Neural crest cell (in vitro differentiated cells): Measurements from ENCODE around the gene ENTR1. TPM values are rescaled to one million over a fixed set of nuclear protein-coding genes. Genes with fewer than 3 reads are reported as not detected.

Source experiments
- DNase-seq: peaks from one replicate; pipeline ENCODE4 v3.0.0; 2021; ENCODE audit warnings: low read depth, mixed read lengths, low spot score
- H3K27ac Mint-ChIP-seq: one replicate; pipeline ENCODE4 v1.8.0; 2021; ENCODE audit warnings: mild to moderate bottlenecking, mixed read lengths; ENCODE audit not compliant: unreplicated experiment
- H3K27me3 Mint-ChIP-seq: 2 replicates; pipeline ENCODE4 v1.8.0; 2021; ENCODE audit warnings: low read depth, mild to moderate bottlenecking, mixed read lengths
- H3K36me3 Mint-ChIP-seq: 2 replicates; pipeline ENCODE4 v1.8.0; 2021; ENCODE audit warnings: low read depth, mild to moderate bottlenecking, mixed read lengths
- H3K4me1 Mint-ChIP-seq: 2 replicates; pipeline ENCODE4 v1.8.0; 2021; ENCODE audit warnings: mixed read lengths
- H3K4me3 Mint-ChIP-seq: one replicate; pipeline ENCODE4 v1.8.0; 2021; ENCODE audit warnings: mild to moderate bottlenecking, mixed read lengths
- H3K9me3 Mint-ChIP-seq: 2 replicates; pipeline ENCODE4 v1.8.0; 2021; ENCODE audit warnings: mixed read lengths
- total RNA-seq: library from RNA; stranded (reverse); gene quantifications from 2 replicates; pipeline ENCODE4 v1.2.1, GENCODE V29; 2021
- TF ChIP-seq, protein P1 (sequence below): fragments of 200-600 bp; sonication (generic); conservative IDR thresholded peaks from 2 replicates; pipeline ENCODE4 v1.5.0; 2021; ENCODE audit warnings: antibody characterized with exemption, mild to moderate bottlenecking

ENTR1 gene
- total RNA-seq, 1 donor from 2014 or later: 89.3 TPM

DNA sequence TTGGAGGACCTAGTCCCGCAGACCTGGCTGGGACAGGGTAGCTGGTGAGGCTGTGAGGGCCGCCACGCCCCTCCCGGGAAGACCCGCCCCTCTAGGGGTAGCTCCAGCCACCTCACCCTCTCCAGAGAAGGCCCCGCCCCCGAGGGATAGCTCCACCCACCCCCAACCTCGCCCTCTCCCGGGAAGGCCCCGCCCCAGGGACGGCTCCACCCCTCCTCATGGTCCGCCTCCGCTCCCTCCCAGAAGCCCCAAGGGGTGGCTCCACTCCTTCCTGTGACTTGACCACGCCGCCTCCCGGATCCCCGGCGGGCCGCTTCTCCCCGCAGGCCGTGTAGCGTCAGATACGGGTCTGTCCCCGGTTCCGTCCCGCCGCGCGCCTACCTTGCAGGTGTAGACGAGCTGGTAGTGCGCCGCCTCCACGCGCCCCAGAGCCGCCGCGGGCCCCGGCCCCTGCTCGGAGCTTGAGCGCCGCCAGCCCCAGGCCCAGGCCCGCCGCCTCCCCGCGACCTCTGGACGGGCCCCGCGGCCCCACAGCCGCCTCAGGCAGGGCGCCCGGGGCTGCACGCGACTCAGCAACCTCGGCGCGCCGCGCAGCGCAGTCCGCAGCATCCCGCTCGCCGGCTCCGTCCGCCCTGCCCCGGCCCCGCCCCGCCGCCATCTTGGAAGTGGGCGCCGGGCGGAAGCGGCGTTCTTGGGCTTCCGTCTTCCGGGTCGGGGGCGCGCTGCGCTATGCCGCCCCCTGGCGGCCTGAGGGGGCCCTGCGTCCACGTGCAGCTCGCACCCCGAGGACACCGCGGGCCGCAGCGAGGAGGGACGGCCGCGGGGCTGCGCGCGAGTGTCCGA, 47.1 kb downstream of the ENTR1 start, which contains the start of gene DNLZ:
Gene DNLZ, minus strand, starts transcription at position 639 of the 843 bp plus-strand sequence. Its CDS starts 30 bp downstream, at position 609.
- Mint-ChIP-seq H3K27ac (peak within 1 kb of the TSS; percentile 78), H3K4me3 (peak within 1 kb of the TSS; percentile 91), H3K9me3 (no peaks in the 10 kb centered on the region), H3K4me1 (peaks cover 5% of the 10 kb centered on the region), H3K27me3 (peaks cover 6% of the 10 kb centered on the region), H3K36me3 (no peaks in the 10 kb centered on the region)
- DNase-seq: peak; percentile 95
- TF ChIP-seq, protein P1, sequence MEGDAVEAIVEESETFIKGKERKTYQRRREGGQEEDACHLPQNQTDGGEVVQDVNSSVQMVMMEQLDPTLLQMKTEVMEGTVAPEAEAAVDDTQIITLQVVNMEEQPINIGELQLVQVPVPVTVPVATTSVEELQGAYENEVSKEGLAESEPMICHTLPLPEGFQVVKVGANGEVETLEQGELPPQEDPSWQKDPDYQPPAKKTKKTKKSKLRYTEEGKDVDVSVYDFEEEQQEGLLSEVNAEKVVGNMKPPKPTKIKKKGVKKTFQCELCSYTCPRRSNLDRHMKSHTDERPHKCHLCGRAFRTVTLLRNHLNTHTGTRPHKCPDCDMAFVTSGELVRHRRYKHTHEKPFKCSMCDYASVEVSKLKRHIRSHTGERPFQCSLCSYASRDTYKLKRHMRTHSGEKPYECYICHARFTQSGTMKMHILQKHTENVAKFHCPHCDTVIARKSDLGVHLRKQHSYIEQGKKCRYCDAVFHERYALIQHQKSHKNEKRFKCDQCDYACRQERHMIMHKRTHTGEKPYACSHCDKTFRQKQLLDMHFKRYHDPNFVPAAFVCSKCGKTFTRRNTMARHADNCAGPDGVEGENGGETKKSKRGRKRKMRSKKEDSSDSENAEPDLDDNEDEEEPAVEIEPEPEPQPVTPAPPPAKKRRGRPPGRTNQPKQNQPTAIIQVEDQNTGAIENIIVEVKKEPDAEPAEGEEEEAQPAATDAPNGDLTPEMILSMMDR: peak; percentile 98

DNA sequence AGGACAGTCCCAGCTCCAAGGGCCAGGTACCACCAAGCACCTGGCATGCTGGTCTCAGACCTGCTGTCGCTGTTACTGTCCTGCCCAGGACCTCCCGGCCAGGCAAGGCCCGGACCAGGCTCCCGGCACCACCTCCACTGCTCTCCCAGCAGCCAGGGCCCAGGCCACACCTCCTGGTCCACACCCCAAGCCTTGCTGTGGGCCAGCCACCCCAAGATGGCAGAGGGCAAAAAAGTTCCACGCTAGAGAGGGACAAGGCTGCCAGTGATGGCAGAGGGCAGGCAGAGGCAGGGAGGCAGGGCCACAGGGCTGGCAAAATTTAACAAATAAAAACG, 48.0 kb downstream of the ENTR1 start:
- peak overlapping the region; percentile 91 for H3K4me3 Mint-ChIP-seq
- H3K27me3 Mint-ChIP-seq: peaks cover 6% of the 10 kb centered on the region
- no peaks in the 10 kb centered on the region for H3K36me3 Mint-ChIP-seq
- H3K27ac Mint-ChIP-seq: no peak overlapping the region
- DNase-seq: no peak
- TF ChIP-seq, protein P1: no peak
- H3K9me3 Mint-ChIP-seq: no peaks in the 10 kb centered on the region
- peaks cover 5% of the 10 kb centered on the region for H3K4me1 Mint-ChIP-seq

DNA sequence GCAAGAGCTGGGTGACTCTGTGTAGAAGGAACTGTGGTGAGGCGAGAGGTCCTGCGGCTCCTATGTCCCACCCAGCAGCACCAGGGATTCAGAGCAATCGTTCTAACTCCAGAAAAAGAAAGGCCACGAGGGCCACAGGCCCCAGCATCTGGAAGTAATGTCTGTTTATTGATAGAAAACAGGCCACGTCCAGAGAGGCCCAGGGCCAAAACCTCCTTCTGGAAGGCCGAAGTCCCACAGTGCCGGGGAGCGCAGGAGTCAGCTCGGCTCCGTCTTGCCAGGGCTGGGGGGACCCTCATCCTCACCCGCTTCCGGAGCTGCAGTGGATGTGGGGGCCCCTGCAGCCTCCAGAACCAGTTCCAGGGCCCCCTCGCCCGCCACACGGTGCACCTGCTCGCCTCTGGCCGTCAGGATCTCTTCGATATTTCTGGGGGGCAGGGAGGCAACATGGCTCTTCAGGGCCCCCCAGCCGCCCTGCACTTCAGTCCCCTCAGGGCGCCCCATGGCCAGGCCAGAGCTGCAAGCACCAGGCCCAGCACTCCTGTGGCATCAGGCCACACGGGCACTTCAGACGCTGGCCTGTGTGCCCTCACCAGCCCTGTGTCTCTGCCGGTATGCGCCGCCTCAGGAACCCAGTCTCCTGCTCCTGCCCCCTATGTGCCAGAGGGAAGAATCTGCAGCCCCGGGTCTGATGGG, 48.5 kb downstream of the ENTR1 start:
- Mint-ChIP-seq H3K4me1 (peaks cover 5% of the 10 kb centered on the region), H3K9me3 (no peaks in the 10 kb centered on the region), H3K4me3 (peak overlapping the region; percentile 91), H3K27ac (no peak overlapping the region), H3K36me3 (no peaks in the 10 kb centered on the region), H3K27me3 (peaks cover 6% of the 10 kb centered on the region)
- TF ChIP-seq, protein P1: no peak
- DNase-seq: no peak

DNA sequence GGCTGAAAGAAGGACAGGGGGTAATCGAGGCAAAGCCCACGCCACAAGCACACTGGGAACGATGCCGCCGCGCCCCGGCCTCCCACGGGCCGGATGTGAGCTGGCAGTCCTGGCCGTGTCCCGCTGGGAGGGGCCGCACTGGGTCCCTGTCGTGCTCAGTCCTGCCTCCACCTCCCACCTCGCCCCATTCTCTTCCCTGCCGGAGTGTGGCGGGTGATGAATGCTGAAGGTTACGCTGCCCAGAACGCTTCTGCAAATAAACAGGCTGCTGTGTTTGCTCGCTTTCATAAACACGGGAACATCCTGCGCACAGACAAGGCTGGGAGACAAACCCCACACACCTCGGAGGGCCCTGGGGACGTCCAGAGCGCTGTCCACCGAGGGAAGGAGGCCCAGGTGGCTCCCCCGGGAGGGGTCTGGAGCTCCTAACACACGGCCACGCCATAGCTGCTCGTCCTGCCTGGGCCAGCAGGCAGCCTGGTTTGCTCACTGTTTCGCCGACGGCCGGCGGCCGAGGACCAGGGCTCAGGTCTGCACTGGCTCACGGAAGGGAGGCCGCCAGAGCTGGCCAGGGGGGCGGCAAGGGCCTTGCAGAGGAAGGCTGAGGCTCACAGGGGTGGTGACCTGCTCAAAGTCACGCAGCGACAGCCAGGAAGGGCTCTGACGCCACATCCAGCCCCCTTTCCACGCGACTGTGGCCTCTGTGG, 49.2 kb downstream of the ENTR1 start:
- Mint-ChIP-seq H3K9me3 (no peaks in the 10 kb centered on the region), H3K36me3 (no peaks in the 10 kb centered on the region), H3K4me3 (peak overlapping the region; percentile 76), H3K27me3 (peaks cover 6% of the 10 kb centered on the region), H3K4me1 (peaks cover 5% of the 10 kb centered on the region), H3K27ac (no peak overlapping the region)
- TF ChIP-seq, protein P1: no peak
- DNase-seq: no peak
